RWPE2 (cell line): ENCODE measurements around the gene PMM2.
A peak's percentile ranks its signal among the peaks of the same experiment; 100 is the strongest.

Source experiments
- ATAC-seq: fragments of 200-7000 bp; cut with Tn5 transposase; 3 replicates; pipeline ENCODE4 v1.9.1; 2021; ENCODE audit warnings: low read depth
- DNase-seq: peaks from one replicate; pipeline ENCODE4 v3.0.0-alpha.2; 2020; ENCODE audit warnings: low spot score
- H3K27ac ChIP-seq: fragments of 450-650 bp; 2 replicates; pipeline ENCODE4 v1.5.1; 2017; ENCODE audit warnings: mild to moderate bottlenecking; ENCODE audit not compliant: poor library complexity, severe bottlenecking
- H3K27me3 ChIP-seq: fragments of 250-450 bp; sonication (Bioruptor Pico); 2 replicates; pipeline ENCODE4 v1.5.1; 2021; ENCODE audit warnings: mild to moderate bottlenecking, moderate library complexity; ENCODE audit not compliant: insufficient read depth, poor library complexity, severe bottlenecking
- H3K36me3 ChIP-seq: fragments of 250-450 bp; sonication (Bioruptor Pico); 2 replicates; pipeline ENCODE4 v1.5.1; 2020; ENCODE audit warnings: low read depth, mild to moderate bottlenecking, moderate library complexity
- H3K4me1 ChIP-seq: fragments of 250-450 bp; sonication (Bioruptor Pico); 2 replicates; pipeline ENCODE4 v1.5.1; 2021; ENCODE audit warnings: mild to moderate bottlenecking, moderate library complexity; ENCODE audit not compliant: insufficient read depth, poor library complexity, severe bottlenecking
- H3K4me3 ChIP-seq: fragments of 250-450 bp; sonication (Bioruptor Pico); 2 replicates; pipeline ENCODE4 v1.5.1; 2021; ENCODE audit warnings: mild to moderate bottlenecking, moderate library complexity; ENCODE audit not compliant: severe bottlenecking
- H3K9me3 ChIP-seq: fragments of 250-450 bp; sonication (Bioruptor Pico); 2 replicates; pipeline ENCODE4 v1.5.1; 2021; ENCODE audit warnings: mild to moderate bottlenecking, moderate library complexity; ENCODE audit not compliant: severe bottlenecking
- TF ChIP-seq, protein P1 (sequence below): fragments of 450-650 bp; IDR thresholded peaks from one replicate; pipeline ENCODE4 v1.5.1; 2017; ENCODE audit warnings: mild to moderate bottlenecking, moderate library complexity; ENCODE audit not compliant: poor library complexity, severe bottlenecking

PMM2 gene

DNA sequence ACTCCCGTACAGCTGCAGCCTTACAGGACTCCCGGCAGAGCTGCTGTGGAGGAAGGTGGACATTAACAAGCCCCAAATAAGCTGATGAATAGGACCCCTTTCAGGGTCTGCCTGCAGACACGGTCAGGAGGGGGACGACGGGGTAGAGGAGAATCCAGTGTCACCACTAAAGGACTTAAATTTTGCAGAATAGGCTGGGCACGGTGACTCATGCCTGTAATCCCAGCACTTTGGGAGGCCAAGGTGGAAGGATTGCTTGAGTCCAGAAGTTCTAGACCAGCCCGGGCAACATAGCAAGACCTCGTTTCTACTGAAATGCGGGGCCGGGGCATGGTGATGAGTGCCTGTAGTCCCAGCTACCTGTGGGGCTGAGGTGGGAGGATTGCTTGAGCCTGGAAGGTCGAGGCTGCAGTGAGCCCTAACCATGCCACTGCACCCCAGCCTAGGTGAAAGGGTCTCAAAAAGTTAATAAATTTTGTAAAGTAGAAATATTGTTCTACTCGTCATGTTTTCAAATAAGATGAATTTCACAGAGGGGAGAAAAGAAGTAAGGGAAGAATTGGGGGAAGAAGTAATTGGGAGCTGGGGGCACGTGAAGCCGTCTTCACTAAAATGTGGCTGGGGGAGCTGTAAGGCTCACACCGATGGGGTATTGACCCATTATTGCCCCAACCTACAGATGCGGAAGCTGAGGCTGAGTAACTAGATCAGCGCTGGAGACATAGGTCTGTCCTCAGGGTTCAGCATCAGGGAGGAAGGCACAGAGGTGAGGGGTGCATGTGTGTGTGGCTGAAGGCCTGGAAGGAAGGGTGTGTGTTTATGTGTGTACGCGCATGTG is 89.2 kb downstream of the PMM2 start:
- DNase-seq (no peak), ATAC-seq (no peak)
- peaks cover 20% of the 10 kb centered on the region for H3K4me1 ChIP-seq
- TF ChIP-seq, protein P1, sequence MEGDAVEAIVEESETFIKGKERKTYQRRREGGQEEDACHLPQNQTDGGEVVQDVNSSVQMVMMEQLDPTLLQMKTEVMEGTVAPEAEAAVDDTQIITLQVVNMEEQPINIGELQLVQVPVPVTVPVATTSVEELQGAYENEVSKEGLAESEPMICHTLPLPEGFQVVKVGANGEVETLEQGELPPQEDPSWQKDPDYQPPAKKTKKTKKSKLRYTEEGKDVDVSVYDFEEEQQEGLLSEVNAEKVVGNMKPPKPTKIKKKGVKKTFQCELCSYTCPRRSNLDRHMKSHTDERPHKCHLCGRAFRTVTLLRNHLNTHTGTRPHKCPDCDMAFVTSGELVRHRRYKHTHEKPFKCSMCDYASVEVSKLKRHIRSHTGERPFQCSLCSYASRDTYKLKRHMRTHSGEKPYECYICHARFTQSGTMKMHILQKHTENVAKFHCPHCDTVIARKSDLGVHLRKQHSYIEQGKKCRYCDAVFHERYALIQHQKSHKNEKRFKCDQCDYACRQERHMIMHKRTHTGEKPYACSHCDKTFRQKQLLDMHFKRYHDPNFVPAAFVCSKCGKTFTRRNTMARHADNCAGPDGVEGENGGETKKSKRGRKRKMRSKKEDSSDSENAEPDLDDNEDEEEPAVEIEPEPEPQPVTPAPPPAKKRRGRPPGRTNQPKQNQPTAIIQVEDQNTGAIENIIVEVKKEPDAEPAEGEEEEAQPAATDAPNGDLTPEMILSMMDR, result no peak
- no peak overlapping the region for H3K4me3 ChIP-seq
- peak overlapping the region; percentile 48 for H3K27ac ChIP-seq
- no peaks in the 10 kb centered on the region for H3K27me3 ChIP-seq
- H3K9me3 ChIP-seq, result no peaks in the 10 kb centered on the region
- H3K36me3 ChIP-seq, result peaks cover 18% of the 10 kb centered on the region

DNA sequence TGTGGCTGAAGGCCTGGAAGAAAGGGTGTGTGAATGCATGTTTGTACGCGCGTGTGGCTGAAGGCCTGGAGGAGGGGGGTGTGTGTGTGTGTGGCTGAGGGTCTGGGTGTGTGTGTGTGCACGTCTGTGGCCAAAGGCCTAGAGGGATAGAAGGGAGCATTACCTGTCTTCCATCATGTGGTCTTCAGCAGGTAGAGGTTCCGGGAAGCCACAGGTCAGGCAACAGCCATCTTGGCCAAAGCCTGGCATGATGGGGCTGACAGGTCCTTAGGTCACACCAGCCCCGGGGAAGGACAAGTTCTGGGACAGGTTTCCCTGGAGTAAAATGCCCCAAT is 89.8 kb downstream of the PMM2 start:
- DNase-seq, result no peak
- peaks cover 22% of the 10 kb centered on the region for H3K36me3 ChIP-seq

DNA sequence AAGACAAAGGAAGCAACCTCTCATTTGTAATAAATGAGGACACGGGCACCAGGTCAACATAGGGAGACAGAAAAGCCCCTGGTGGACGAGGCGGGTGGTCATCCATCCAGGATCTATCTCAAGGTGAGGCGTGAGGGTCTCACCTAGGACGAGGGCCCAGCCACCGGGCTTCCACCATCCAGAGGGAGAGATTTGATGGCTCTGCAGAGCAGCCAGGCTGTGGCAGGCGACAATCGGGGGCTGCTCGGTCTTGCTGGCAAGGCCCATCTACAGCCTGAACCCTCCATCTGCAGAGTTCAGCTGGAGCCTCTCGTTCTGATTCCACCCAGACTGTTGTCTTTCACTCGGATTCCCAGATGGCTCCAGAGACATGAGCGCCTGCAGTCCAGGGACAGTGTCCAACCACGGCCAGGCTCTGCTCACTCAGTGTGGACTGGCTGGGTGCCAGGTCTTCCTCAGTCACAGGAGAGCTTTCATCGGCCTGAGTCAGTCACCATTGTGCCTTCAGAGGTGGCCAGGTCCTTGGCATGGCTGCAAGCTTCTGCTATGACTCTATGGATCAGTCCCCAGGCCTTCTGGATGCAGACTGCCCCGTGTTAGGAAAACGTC is 90.4 kb downstream of the PMM2 start:
- Histone ChIP-seq H3K4me3 (no peak overlapping the region), H3K9me3 (no peaks in the 10 kb centered on the region), H3K36me3 (peaks cover 29% of the 10 kb centered on the region), H3K27ac (no peak overlapping the region), H3K27me3 (no peaks in the 10 kb centered on the region), H3K4me1 (peaks cover 20% of the 10 kb centered on the region)
- TF ChIP-seq, protein P1, result no peak
- no peak for ATAC-seq
- DNase-seq, result no peak

More for the DNA sequence above, 89.8 kb downstream of the PMM2 start:
- H3K9me3 ChIP-seq, result no peaks in the 10 kb centered on the region
- no peak overlapping the region for H3K27ac ChIP-seq
- H3K27me3 ChIP-seq, result no peaks in the 10 kb centered on the region
- peaks cover 20% of the 10 kb centered on the region for H3K4me1 ChIP-seq
- no peak overlapping the region for H3K4me3 ChIP-seq
- TF ChIP-seq, protein P1, result no peak
- no peak for ATAC-seq

DNA sequence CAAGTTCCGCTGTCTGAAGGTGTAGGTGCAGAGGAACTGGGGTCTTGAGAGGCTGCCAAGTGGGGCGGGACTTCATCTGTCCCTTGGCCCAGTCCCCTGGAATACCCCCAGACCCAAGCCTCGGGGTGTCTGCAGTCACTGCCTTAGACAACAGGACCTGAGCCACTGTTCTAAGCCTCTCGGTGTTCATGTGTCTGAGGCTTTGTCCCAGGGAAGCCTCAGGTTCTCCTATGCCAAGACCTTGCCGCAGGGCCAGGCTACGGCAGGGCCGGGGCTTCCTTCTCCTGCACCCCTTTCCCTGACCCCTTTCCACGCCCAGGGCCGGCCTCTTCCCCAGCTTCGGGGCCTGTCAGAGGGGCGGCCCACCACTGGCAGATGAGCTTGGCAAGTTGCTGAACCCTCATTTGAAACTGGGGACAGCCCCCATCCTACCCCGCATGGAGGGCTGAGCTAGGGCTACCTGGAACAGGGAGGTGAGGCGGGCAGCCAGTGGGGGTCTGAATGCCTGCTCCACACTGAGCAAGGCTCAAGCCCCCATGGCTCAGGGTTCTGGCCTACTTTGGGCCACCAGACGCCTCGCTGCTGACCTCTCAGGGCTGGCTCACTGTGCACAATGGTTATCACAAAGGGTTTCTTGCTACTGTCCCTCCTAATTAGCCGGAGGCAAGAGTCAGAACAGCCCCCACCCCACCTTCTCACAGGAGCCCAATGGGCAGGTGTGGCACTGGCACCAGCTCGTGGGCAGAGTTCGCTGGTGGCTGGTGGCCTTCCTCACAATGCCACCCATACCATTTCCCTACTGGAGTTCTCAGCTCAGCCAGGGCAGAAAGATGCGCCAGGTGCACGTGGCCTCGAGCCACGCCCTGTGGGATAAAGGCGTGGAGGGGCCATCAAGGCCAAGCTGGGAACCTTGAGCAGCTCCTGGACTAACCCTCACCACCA is 91.6 kb downstream of the PMM2 start:
- no peaks in the 10 kb centered on the region for H3K9me3 ChIP-seq
- no peak overlapping the region for H3K4me3 ChIP-seq
- ATAC-seq (no peak), DNase-seq (no peak)
- H3K36me3 ChIP-seq, result peaks cover 41% of the 10 kb centered on the region
- peaks cover 18% of the 10 kb centered on the region for H3K4me1 ChIP-seq
- H3K27me3 ChIP-seq, result no peaks in the 10 kb centered on the region
- H3K27ac ChIP-seq, result no peak overlapping the region
- TF ChIP-seq, protein P1, result no peak
